Kidney capillary endothelial cell (primary cell): Measurements from ENCODE around the gene INTS7.
"Not testable (repeated sequence)": the region's sequence is repeated elsewhere in the genome, so short reads cannot be mapped to it uniquely, and the experiment has no call there.

Experiments
- DNase-seq: peaks from one replicate; pipeline ENCODE4 v3.0.0-alpha.2; 2018; ENCODE audit warnings: low spot score

Gene INTS7

GRCh38 chr1:212037900-212038299, 2.5 kb upstream of the INTS7 start:
- DNase-seq = peak; percentile 40

DNA sequence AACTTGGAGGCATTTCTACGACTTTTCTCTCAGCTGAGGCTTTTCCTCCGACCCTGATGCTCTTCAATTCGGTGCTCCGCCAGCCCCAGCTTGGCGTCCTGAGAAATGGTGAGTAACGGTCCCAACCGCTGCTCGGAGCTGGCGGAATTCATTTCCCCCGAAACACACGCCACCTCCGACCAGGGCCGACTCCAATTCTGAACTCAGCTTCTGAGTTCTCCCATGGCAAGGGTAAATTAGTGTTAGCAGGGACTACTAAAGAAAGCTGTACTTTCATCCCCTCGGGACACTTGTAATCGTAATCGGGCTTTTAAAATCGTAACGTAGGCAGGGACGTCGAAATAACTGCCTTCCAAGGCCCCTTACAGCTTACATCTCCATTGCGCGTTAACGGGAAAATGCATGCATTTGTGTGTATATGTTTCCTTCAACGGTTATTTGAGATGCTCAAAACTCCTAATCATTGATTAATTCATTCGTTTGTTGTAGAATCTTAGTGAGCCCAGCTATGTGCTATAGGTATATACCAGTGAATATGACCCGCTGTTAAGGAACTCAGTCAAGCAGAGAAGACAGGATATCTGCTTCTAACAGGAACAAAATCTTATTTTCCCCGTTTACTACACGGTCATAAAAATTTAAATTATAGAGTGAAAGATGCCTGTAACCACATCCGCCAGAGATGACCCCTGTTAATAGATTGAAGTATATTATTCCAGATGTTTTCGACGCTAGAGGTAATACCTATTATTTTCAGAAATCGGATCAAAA, 663 bp upstream of the INTS7 start:
- DNase-seq = peak; percentile 32

DNA sequence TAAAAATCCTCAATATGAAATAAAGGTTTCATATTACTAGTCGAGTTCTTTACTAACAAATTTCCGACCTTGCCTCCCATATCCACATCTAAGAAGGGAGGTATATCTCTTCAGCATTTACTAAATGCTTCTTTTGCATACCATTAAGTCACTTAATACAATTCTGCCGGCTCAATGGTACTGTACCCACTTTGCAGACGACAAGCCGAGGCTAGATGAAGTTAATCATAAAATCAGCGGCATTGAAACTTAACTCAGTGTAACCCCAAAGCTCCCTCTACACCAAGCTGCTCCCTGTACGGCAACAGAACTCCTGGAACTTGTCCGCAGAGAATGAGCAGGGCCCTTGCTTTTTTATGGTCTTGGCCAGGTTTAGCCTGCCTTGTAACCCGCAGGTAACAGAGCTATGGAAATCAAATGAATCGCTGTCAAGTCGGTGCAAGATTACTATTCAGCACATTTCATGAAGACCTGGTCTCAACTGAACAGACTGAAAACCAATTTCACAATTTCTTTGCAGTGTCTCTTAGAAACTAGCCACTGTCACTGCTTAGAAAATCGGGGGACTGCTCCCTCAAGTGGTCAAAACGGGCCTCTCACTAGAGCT, 738 bp downstream of the INTS7 start:
- DNase-seq = no peak

DNA sequence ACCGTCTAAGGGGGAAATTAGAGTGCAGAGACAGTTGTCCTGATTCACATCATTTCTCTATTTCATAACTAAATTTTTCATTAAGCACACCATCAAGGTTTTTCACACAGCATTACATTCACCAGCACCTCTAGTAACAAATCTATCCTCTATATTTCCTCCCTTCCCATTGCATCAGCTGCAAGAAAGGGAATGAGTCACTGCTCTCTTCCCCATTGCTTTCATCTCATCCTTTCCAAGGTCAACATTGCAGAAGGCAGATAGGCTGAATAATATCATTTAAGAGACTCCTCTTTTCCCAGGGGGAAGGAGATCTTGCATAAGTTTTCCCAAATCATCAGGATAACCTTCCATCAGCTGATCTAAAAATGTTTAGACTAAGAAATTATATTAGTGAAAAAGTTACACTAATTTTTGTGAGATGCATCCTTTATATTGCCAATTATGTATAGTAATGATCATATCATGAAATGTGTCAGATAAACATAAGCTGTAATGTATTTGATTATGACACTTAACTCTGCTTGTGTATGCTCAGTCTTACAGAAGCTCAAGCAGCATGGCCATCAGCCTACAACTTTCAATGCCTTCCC, 4.3 kb downstream of the INTS7 start:
- no peak for DNase-seq

DNA sequence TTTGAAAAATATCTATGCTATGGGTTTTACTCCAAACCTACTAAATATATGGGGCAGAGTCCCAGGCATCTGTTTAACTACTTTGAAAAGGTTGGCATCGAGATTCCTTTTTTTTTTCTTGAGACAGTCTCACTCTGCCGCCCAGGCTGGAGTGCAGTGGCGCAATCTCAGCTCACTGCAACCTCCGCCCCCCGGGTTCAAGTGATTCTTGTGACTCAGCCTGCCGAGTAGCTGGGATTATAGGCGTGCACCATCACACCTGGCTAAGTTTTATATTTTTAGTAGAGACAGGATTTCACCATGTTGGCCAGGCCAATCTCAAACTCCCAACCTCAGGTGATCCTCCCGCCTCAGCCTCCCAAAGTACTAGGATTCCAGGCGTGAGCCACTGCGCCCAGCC, 7.6 kb downstream of the INTS7 start:
- not testable (repeated sequence) for DNase-seq

DNA sequence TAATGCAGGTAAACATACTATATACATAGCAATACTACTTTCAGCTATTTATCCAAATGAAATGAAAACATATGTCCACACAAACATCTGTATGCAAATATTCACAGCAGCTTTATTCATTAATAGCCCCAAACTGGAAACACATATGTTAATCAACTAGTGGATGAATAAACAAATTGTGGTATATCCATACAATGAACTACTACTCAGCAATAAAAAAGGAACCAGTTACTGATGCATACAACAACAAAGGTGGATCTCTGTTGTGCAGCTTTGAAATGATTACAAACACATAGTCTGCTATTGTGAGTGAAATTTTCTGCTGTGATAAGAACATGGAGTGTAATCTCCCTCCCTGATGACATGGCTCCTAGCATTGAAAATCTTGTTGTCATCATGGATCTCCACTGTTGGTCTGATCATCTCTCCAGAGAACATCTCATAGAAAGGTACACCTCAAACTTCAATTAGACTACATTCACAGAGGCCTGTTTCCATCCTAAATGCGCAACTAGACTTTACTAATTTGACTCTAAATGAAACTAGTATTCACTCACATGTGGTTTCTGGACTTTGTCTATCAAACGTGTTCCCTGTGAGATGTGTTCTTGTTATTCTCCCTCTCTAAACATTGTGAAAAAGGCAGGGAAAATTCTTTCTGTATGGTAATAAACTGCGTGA, 10.7 kb downstream of the INTS7 start:
- DNase-seq = no peak

DNA sequence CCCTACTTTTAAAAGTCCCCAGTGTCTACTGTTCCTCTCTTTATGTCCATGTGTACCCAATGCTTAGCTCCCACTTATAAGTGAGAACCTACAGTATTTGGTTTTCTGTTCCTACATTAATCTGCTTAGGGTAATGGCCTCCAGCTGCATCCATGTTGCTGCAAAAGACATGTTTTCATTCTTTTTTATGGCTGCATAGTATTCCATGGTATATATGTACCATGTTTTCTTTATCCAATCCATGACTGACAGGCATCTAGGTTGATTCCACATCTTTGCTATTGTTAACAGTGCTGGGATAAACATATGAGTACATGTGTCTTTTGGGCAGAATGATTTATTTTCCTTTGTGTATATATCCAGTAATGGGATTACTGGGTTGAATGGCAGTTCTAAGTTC, 12.4 kb downstream of the INTS7 start:
- not testable (repeated sequence) for DNase-seq

GRCh38 chr1:212021563-212021962, 13.8 kb downstream of the INTS7 start:
- DNase-seq = no peak

DNA sequence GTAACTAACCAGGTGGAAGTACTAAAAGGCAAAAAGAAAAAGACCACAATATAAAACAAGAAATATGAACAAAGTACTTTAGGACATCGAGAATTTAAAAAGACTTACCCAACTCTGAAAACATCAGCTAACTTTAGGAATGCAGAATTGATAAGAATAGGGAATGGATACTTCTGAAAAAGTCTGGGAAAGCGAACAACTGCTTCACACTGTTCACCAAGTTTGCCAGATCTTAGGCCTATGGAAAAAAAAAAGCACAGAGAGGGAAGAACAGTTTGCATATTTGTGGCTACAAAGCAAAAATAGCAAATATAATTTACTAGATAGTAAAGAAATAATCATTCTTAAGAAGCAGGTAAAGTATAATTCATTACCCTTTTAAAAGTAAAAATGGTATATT, 14.4 kb downstream of the INTS7 start:
- no peak for DNase-seq

DNA sequence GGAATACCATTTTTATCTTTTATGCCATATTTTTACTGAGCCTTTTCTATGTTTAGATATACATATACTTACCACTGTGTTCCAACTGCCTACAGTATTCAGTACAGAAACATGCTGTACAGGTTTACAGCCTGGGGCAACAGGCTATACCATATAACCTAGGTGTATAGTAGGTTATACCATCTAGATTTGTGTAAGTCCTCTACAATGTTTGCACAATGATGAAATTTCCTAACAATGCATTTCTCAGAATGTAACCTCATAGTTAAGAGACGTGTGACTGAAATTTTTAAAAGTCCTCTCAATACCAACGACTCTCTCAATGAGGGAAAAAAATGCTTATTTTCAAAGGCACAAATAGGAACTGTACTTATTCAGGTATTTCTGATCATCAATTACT, 21.7 kb downstream of the INTS7 start:
- DNase-seq = no peak

DNA sequence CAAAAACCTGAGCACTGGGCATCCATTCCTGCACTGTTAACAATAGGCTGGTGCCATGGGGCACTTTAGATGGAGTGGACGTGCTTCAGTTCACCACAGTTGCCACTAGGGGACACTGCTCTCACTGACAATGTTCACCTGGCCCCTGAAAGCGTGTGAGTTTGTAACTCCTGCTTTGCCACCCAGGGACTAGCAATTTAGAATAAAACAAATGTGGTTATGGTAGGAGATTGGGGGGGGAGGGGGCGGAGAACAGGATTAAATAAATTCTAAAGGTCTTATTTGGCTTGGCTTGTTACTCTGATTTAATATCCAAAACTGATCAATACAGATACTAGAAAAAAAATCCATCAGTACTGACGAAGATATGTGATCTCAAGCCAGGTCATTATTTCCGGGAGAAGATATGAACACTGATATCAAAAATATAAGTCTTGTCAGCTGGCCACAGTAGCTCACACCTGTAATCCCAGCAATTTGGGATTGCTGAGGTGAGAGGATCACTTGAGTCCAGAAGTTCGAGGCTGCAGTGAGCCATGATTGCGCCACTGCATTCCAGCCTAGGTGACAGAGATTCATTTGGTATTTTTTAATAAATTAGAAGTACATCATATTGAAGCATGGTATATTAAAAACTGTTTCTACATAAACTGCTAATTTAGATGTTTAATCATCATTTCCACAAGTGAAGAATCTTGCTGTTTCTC, 23.2 kb downstream of the INTS7 start:
- DNase-seq = peak; percentile 52

DNA sequence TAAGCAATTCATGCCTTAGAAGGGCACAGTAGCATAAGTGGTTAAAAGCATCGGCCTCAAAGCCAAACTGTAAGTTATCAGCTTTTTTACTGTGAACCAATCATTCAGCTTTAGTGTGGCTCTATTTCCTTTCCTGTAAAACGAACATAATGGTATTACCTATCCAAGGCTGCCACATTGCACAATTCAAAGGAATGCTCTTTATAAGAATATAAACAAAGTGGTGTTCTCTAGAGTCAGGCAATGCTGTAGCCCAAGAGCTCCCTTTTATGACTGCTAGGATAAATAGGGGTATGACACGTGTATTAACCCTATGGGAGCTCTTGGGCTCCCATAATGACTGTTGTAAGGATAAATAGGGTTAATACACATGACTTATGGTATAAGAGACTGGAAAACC, 25.4 kb downstream of the INTS7 start:
- no peak for DNase-seq

GRCh38 chr1:212009561-212009960, 25.8 kb downstream of the INTS7 start:
- DNase-seq = no peak

- no peak for DNase-seq
Observed at GRCh38 chr1:212007886-212008285, 27.5 kb downstream of the INTS7 start.

GRCh38 chr1:212007178-212007577, 28.2 kb downstream of the INTS7 start:
- no peak for DNase-seq

GRCh38 chr1:212004895-212005608, 30.3 kb downstream of the INTS7 start:
- no peak for DNase-seq

GRCh38 chr1:212002536-212002935, 32.8 kb downstream of the INTS7 start:
- DNase-seq = no peak

GRCh38 chr1:211997426-211997825, 37.9 kb downstream of the INTS7 start:
- not testable (repeated sequence) for DNase-seq

GRCh38 chr1:211991695-211992094, 43.7 kb downstream of the INTS7 start:
- no peak for DNase-seq

DNA sequence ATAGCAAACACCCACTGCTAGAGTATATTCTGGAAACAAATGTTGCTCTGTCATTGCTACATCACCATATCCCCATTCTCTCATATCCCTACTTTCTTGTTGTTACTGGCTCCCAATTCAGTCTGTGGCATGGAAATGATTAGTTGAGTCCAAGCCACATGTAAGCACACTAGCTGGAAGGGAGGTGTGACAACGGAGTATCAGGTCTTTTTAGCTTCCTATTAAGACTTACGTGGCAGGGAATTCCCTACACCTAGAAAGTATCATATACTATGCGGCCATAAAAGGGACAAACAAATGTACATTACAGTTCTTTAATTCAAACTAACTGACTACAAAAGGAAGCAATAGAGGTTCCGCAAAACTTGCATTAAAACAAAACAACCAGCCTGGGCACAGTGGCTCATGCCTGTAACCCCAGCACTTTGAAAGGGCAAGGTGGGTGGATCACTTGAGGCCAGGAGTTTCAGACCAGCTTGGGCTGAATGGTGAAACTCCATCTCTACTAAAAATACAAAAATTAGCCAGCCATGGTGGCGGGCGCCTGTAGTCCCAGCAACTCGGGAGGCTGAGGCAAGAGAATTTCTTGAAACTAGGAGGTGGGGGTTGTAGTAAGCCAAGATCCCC, 48.6 kb downstream of the INTS7 start:
- no peak for DNase-seq
